ENCODE results near the gene PYGO2.
A peak's percentile ranks its signal among the peaks of the same experiment; 100 is the strongest.
"Not testable (repeated sequence)": the region's sequence is repeated elsewhere in the genome, so short reads cannot be mapped to it uniquely, and the experiment has no call there.

Gene PYGO2

GRCh38 chr1:154999571-155000410 lies 38.2 kb upstream of the PYGO2 start:
- Histone ChIP-seq H3K27me3 (ENCODE audit: control insufficient read depth in 1 of 2, insufficient read depth in 2 of 2, low read length in 2 of 2) (no peaks in the 10 kb centered on the region), H3K36me3 (ENCODE audit: control insufficient read depth in 2 of 2, insufficient read depth in 2 of 2, low read length in 2 of 2) (no peaks in the 10 kb centered on the region), H3K9me3 (ENCODE audit: control insufficient read depth in 2 of 2, low read length in 2 of 2) (no peaks in the 10 kb centered on the region), H3K27ac (ENCODE audit: low read length) (peak overlapping the region; percentile 98), H3K4me1 (ENCODE audit: control insufficient read depth, insufficient read depth, low read length) (peaks cover 32% of the 10 kb centered on the region), H3K4me3 (ENCODE audit: low read length in 2 of 2) (peak overlapping the region; percentile 58 to 83), H3K9ac (ENCODE audit: low read length in 2 of 2) (peak overlapping the region; percentile 61 to 69)

- Histone ChIP-seq H3K9me3 (ENCODE audit: control insufficient read depth in 2 of 2, low read length in 2 of 2) (no peaks in the 10 kb centered on the region), H3K9ac (ENCODE audit: low read length in 2 of 2) (peak overlapping the region; percentile 67 to 71), H3K27me3 (ENCODE audit: control insufficient read depth in 1 of 2, insufficient read depth in 2 of 2, low read length in 2 of 2) (no peaks in the 10 kb centered on the region), H3K27ac (ENCODE audit: low read length) (peak overlapping the region; percentile 98), H3K36me3 (ENCODE audit: control insufficient read depth in 2 of 2, insufficient read depth in 2 of 2, low read length in 2 of 2) (no peaks in the 10 kb centered on the region), H3K4me3 (ENCODE audit: low read length in 2 of 2) (peak overlapping the region; percentile 46 to 64), H3K4me1 (ENCODE audit: control insufficient read depth, insufficient read depth, low read length) (peaks cover 24% of the 10 kb centered on the region)
These were observed 37.4 kb upstream of the PYGO2 start for GRCh38 chr1:154998818-154999570.

GRCh38 chr1:154998201-154998780 lies 36.7 kb upstream of the PYGO2 start:
- Histone ChIP-seq H3K4me3 (ENCODE audit: low read length in 2 of 2) (no peak overlapping the region), H3K27ac (ENCODE audit: low read length) (no peak overlapping the region), H3K36me3 (ENCODE audit: control insufficient read depth in 2 of 2, insufficient read depth in 2 of 2, low read length in 2 of 2) (no peaks in the 10 kb centered on the region), H3K9ac (ENCODE audit: low read length in 2 of 2) (no peak overlapping the region), H3K27me3 (ENCODE audit: control insufficient read depth in 1 of 2, insufficient read depth in 2 of 2, low read length in 2 of 2) (no peaks in the 10 kb centered on the region), H3K9me3 (ENCODE audit: control insufficient read depth in 2 of 2, low read length in 2 of 2) (no peaks in the 10 kb centered on the region), H3K4me1 (ENCODE audit: control insufficient read depth, insufficient read depth, low read length) (peaks cover 22% of the 10 kb centered on the region)

GRCh38 chr1:154996966-154997701 lies 35.6 kb upstream of the PYGO2 start:
- H3K9ac ChIP-seq (ENCODE audit: low read length in 2 of 2): no peak overlapping the region
- H3K36me3 ChIP-seq (ENCODE audit: control insufficient read depth in 2 of 2, insufficient read depth in 2 of 2, low read length in 2 of 2): peaks cover 3 to 4% of the 10 kb centered on the region in 2 donors
- no peak overlapping the region for H3K4me3 ChIP-seq (ENCODE audit: low read length in 2 of 2)
- H3K27me3 ChIP-seq (ENCODE audit: control insufficient read depth in 1 of 2, insufficient read depth in 2 of 2, low read length in 2 of 2): no peaks in the 10 kb centered on the region
- peaks cover 22% of the 10 kb centered on the region for H3K4me1 ChIP-seq (ENCODE audit: control insufficient read depth, insufficient read depth, low read length)
- H3K9me3 ChIP-seq (ENCODE audit: control insufficient read depth in 2 of 2, low read length in 2 of 2): no peaks in the 10 kb centered on the region
- H3K27ac ChIP-seq (ENCODE audit: low read length): no peak overlapping the region

- H3K27me3 ChIP-seq (ENCODE audit: control insufficient read depth in 1 of 2, insufficient read depth in 2 of 2, low read length in 2 of 2); H3K9me3 ChIP-seq (ENCODE audit: control insufficient read depth in 2 of 2, low read length in 2 of 2); H3K4me3 ChIP-seq (ENCODE audit: low read length in 2 of 2); H3K9ac ChIP-seq (ENCODE audit: low read length in 2 of 2); H3K36me3 ChIP-seq (ENCODE audit: control insufficient read depth in 2 of 2, insufficient read depth in 2 of 2, low read length in 2 of 2); H3K27ac ChIP-seq (ENCODE audit: low read length): not testable (repeated sequence)
- peaks cover 19% of the 10 kb centered on the region for H3K4me1 ChIP-seq (ENCODE audit: control insufficient read depth, insufficient read depth, low read length)
These were observed 33.9 kb upstream of the PYGO2 start for GRCh38 chr1:154995301-154995983.

- Histone ChIP-seq H3K9me3 (ENCODE audit: control insufficient read depth in 2 of 2, low read length in 2 of 2) (no peaks in the 10 kb centered on the region), H3K27me3 (ENCODE audit: control insufficient read depth in 1 of 2, insufficient read depth in 2 of 2, low read length in 2 of 2) (no peaks in the 10 kb centered on the region), H3K36me3 (ENCODE audit: control insufficient read depth in 2 of 2, insufficient read depth in 2 of 2, low read length in 2 of 2) (peaks cover 12% of the 10 kb centered on the region in 2 donors), H3K4me3 (ENCODE audit: low read length in 2 of 2) (no peak overlapping the region), H3K4me1 (ENCODE audit: control insufficient read depth, insufficient read depth, low read length) (peaks cover 10% of the 10 kb centered on the region), H3K27ac (ENCODE audit: low read length) (no peak overlapping the region), H3K9ac (ENCODE audit: low read length in 2 of 2) (peak overlapping the region in 1 of 2 donors; percentile 36)
These were observed 33.0 kb upstream of the PYGO2 start for GRCh38 chr1:154994591-154994990.

GRCh38 chr1:154994269-154994587 lies 32.6 kb upstream of the PYGO2 start:
- no peak overlapping the region for H3K4me3 ChIP-seq (ENCODE audit: low read length in 2 of 2)
- H3K27me3 ChIP-seq (ENCODE audit: control insufficient read depth in 1 of 2, insufficient read depth in 2 of 2, low read length in 2 of 2): no peaks in the 10 kb centered on the region
- H3K9ac ChIP-seq (ENCODE audit: low read length in 2 of 2): peak overlapping the region in 1 of 2 donors; percentile 36
- H3K27ac ChIP-seq (ENCODE audit: low read length): no peak overlapping the region
- peaks cover 14 to 16% of the 10 kb centered on the region in 2 donors for H3K36me3 ChIP-seq (ENCODE audit: control insufficient read depth in 2 of 2, insufficient read depth in 2 of 2, low read length in 2 of 2)
- no peaks in the 10 kb centered on the region for H3K9me3 ChIP-seq (ENCODE audit: control insufficient read depth in 2 of 2, low read length in 2 of 2)
- peaks cover 8% of the 10 kb centered on the region for H3K4me1 ChIP-seq (ENCODE audit: control insufficient read depth, insufficient read depth, low read length)

- H3K27me3 ChIP-seq (ENCODE audit: control insufficient read depth in 1 of 2, insufficient read depth in 2 of 2, low read length in 2 of 2): no peaks in the 10 kb centered on the region
- no peak within 1 kb of the TSS for H3K4me3 ChIP-seq (ENCODE audit: low read length in 2 of 2)
- H3K9ac ChIP-seq (ENCODE audit: low read length in 2 of 2): peak within 1 kb of the TSS in 1 of 2 donors; percentile 36
- no peaks in the 10 kb centered on the region for H3K9me3 ChIP-seq (ENCODE audit: control insufficient read depth in 2 of 2, low read length in 2 of 2)
- H3K4me1 ChIP-seq (ENCODE audit: control insufficient read depth, insufficient read depth, low read length): peaks cover 6% of the 10 kb centered on the region
- no peak within 1 kb of the TSS for H3K27ac ChIP-seq (ENCODE audit: low read length)
- peaks cover 15 to 21% of the 10 kb centered on the region in 2 donors for H3K36me3 ChIP-seq (ENCODE audit: control insufficient read depth in 2 of 2, insufficient read depth in 2 of 2, low read length in 2 of 2)
These were observed 32.1 kb upstream of the PYGO2 start, which contains the start of gene LENEP for GRCh38 chr1:154993572-154994268. Gene LENEP (plus strand): TSS chr1:154993586. CDS start chr1:154993608, 22 bp downstream.

GRCh38 chr1:154992721-154993571 lies 31.4 kb upstream of the PYGO2 start:
- Histone ChIP-seq H3K27ac (ENCODE audit: low read length) (no peak overlapping the region), H3K9me3 (ENCODE audit: control insufficient read depth in 2 of 2, low read length in 2 of 2) (no peaks in the 10 kb centered on the region), H3K27me3 (ENCODE audit: control insufficient read depth in 1 of 2, insufficient read depth in 2 of 2, low read length in 2 of 2) (no peaks in the 10 kb centered on the region), H3K9ac (ENCODE audit: low read length in 2 of 2) (no peak overlapping the region), H3K36me3 (ENCODE audit: control insufficient read depth in 2 of 2, insufficient read depth in 2 of 2, low read length in 2 of 2) (peaks cover 20 to 29% of the 10 kb centered on the region in 2 donors), H3K4me3 (ENCODE audit: low read length in 2 of 2) (no peak overlapping the region), H3K4me1 (ENCODE audit: control insufficient read depth, insufficient read depth, low read length) (peaks cover 3% of the 10 kb centered on the region)
